Pancreas (tissue), 10 donors: Measurements from ENCODE around the gene CDH11. TPM values are rescaled to one million over a fixed set of nuclear protein-coding genes. Genes with fewer than 3 reads are reported as not detected.
A peak's percentile ranks its signal among the peaks of the same experiment; 100 is the strongest.

Source experiments
- ATAC-seq, 4 donors: fragments of 200-7000 bp; cut with Tn5 transposase; one replicate each; pipeline versions ENCODE4 v1.8.0 to v1.9.1; 2020; ENCODE audit warnings: mild to moderate bottlenecking in 4 of 4, moderate library complexity in 4 of 4
- DNase-seq, 6 donors: peaks; one replicate each; pipeline ENCODE4 v3.0.0-alpha.2; 2020
- FAIRE-seq: peaks from 2 replicates; lab custom pipeline; 2012; peaks lifted over from hg19 to GRCh38; lab: Jason Lieb, UNC
- H3K27ac ChIP-seq, 4 donors: fragments of 200-600 bp; sonication (generic); 1 replicate in 3 of 4; 2 replicates in 1 of 4; pipeline versions ENCODE4 v1.5.0 to v1.8.0; 2020
- H3K27me3 ChIP-seq, 4 donors: fragments of 200-600 bp; one replicate each; pipeline ENCODE4 v1.8.0; 2021
- H3K36me3 ChIP-seq, 3 donors: fragments of 200-600 bp; sonication (generic) in 1 of 3; one replicate each; pipeline versions ENCODE4 v1.5.0 to v1.8.0; 2020 to 2021
- H3K4me1 ChIP-seq, 3 donors: fragments of 200-600 bp; one replicate each; pipeline ENCODE4 v1.8.0; 2021
- H3K4me3 ChIP-seq, 4 donors: fragments of 200-600 bp; sonication (generic) in 2 of 4; one replicate each; pipeline versions ENCODE4 v1.5.0 to v1.8.0; 2020 to 2021
- H3K9me3 ChIP-seq, 4 donors: fragments of 200-600 bp; one replicate each; pipeline ENCODE4 v1.8.0; 2021
- CTCF ChIP-seq, 4 donors: fragments of 200-600 bp; sonication (generic) in 3 of 4; IDR thresholded peaks; one replicate each; pipeline versions ENCODE4 v1.5.0 to v1.8.0; 2021; ENCODE audit warnings: antibody characterized with exemption in 4 of 4
- WGBS, 2 donors: extraction: QIAGEN DNeasy Blood & Tissue Kit; methylation state at CpG; one replicate each; pipeline ENCODE4 v1.1.7; 2013; 5-methylcytosine and 5-hydroxymethylcytosine counted together
- intact Hi-C, 3 donors: fragments of 100-400 bp; cut with DNase I; formaldehyde crosslinking; loops; one replicate each; pipeline versions ENCODE4 v1.11.1 to v1.14.2; 2022
- polyA plus RNA-seq, 2 donors: library from polyadenylated mRNA; stranded (reverse); fragments of 200-250 nt; gene quantifications; one replicate each; pipeline ENCODE4 v1.2.3, GENCODE V29; 2013
- total RNA-seq, 6 donors: library from RNA; stranded (reverse); fragmentation: NEBNext Ultra II Directional in 4 of 6; extraction: Animal tissue kit (Norgen Biotek cat#: 25700) in 4 of 6; gene quantifications; one replicate each; pipeline versions ENCODE4 v1.2.1 to v1.2.4, GENCODE V29; 2021 to 2023
- donor health status: healthy with polysubstance abuse.
- donor health status: DM: no; HTN: no; CAD: no; lungs with moderate emphysema.
- donor health status: DM: no; HTN: no; CAD: no.
- donor health status: control.
- donor health status: control.
- donor health status: Bipolar disorder and iron deficiency.
- donor health status: DM: yes; HTN: yes; CAD: no.
- donor health status: DM: no; HTN: no; CAD: no.
- donor health status: DM: no; HTN: no; CAD: no.
- donor health status: DM: yes; HTN: yes; CAD: no.

CDH11 gene
- total and polyA plus RNA-seq, 8 donors: 0.38 to 49.6 (median 1.8) TPM

- 55 to 66% methylated on average over 12 of the region's 12 CpGs for WGBS, 2 donors
- no peaks in the 10 kb centered on the region for H3K4me1 ChIP-seq
- no peaks in the 10 kb centered on the region for H3K27me3 ChIP-seq
- H3K36me3 ChIP-seq: no peaks in the 10 kb centered on the region
- FAIRE-seq (no peak), DNase-seq (peak in 3 of 6 donors; percentile 35 to 44 (median 40)), ATAC-seq (peak; percentile 67 to 85 (median 84))
- H3K4me3 ChIP-seq: no peak overlapping the region
- intact Hi-C loops: no loop called here
- H3K9me3 ChIP-seq: no peaks in the 10 kb centered on the region
- no peak overlapping the region for H3K27ac ChIP-seq
- no peak for TF ChIP-seq CTCF (IDR thresholded peaks at IDR 0.05)
Measured at GRCh38 chr16:65070831-65071432, 50.9 kb downstream of the CDH11 start.

GRCh38 chr16:65069766-65070165 lies 52.1 kb downstream of the CDH11 start:
- Histone ChIP-seq H3K9me3 (no peaks in the 10 kb centered on the region), H3K4me3 (no peak overlapping the region), H3K36me3 (no peaks in the 10 kb centered on the region), H3K27ac (no peak overlapping the region), H3K4me1 (no peaks in the 10 kb centered on the region), H3K27me3 (no peaks in the 10 kb centered on the region)
- FAIRE-seq (no peak), DNase-seq (no peak), ATAC-seq (no peak)
- TF ChIP-seq CTCF (IDR thresholded peaks at IDR 0.05): no peak
- 57 to 70% methylated on average over 2 of the region's 2 CpGs for WGBS, 2 donors
- intact Hi-C loops: no loop called here

- Histone ChIP-seq H3K27me3 (no peaks in the 10 kb centered on the region), H3K36me3 (no peaks in the 10 kb centered on the region), H3K4me3 (no peak overlapping the region), H3K4me1 (no peaks in the 10 kb centered on the region), H3K9me3 (no peaks in the 10 kb centered on the region), H3K27ac (no peak overlapping the region)
- intact Hi-C loops: no loop called here
- no peak for FAIRE-seq
- TF ChIP-seq CTCF (IDR thresholded peaks at IDR 0.05): no peak
- WGBS, 2 donors: 43 to 57% methylated on average over 4 of the region's 4 CpGs
- no peak for DNase-seq
- no peak for ATAC-seq
Measured at GRCh38 chr16:65069065-65069464, 52.8 kb downstream of the CDH11 start.

- intact Hi-C loops: no loop called here
- DNase-seq: no peak
- no peaks in the 10 kb centered on the region for H3K9me3 ChIP-seq
- no peak for TF ChIP-seq CTCF (IDR thresholded peaks at IDR 0.05)
- no peak overlapping the region for H3K27ac ChIP-seq
- H3K4me3 ChIP-seq: no peak overlapping the region
- no peak for ATAC-seq
- H3K36me3 ChIP-seq: no peaks in the 10 kb centered on the region
- no peaks in the 10 kb centered on the region for H3K4me1 ChIP-seq
- 43 to 47% methylated on average over 5 of the region's 5 CpGs for WGBS, 2 donors
- H3K27me3 ChIP-seq: no peaks in the 10 kb centered on the region
- no peak for FAIRE-seq
Measured at GRCh38 chr16:65068151-65068740, 53.6 kb downstream of the CDH11 start.

- Histone ChIP-seq H3K4me3 (no peak overlapping the region), H3K27me3 (no peaks in the 10 kb centered on the region), H3K27ac (no peak overlapping the region), H3K36me3 (no peaks in the 10 kb centered on the region), H3K4me1 (no peaks in the 10 kb centered on the region), H3K9me3 (no peaks in the 10 kb centered on the region)
- no peak for DNase-seq
- intact Hi-C loops: no loop called here
- TF ChIP-seq CTCF (IDR thresholded peaks at IDR 0.05): no peak
- WGBS, 2 donors: 41 to 43% methylated on average over 1 of the region's 1 CpG
- no peak for FAIRE-seq
- no peak for ATAC-seq
Measured at GRCh38 chr16:65066651-65067050, 55.2 kb downstream of the CDH11 start.
